Suprapubic skin (tissue), 4 donors: ENCODE results near the gene EFCAB6.

Source experiments
- CTCF ChIP-seq, 2 donors: fragments of 200-600 bp in 1 of 2; fragments of 450-650 bp in 1 of 2; sonication (generic) in 1 of 2; IDR thresholded peaks; one replicate each; pipeline ENCODE4 v1.5.1; 2016 to 2019; ENCODE audit warnings: antibody characterized with exemption in 2 of 2, mild to moderate bottlenecking in 1 of 2, moderate library complexity in 1 of 2
- EP300 ChIP-seq: sonication (generic); formaldehyde crosslinking; IDR thresholded peaks from one replicate; pipeline ENCODE4 v1.6.1; 2017; ENCODE audit warnings: antibody characterized with exemption
- POLR2AphosphoS5 ChIP-seq, 3 donors: sonication (generic); formaldehyde crosslinking; IDR thresholded peaks; one replicate each; pipeline ENCODE4 v1.6.1; 2017; ENCODE audit warnings: antibody characterized with exemption in 3 of 3

- no peak for TF ChIP-seq POLR2AphosphoS5 (IDR thresholded peaks at IDR 0.05)
- TF ChIP-seq CTCF (IDR thresholded peaks at IDR 0.05), result no peak
- TF ChIP-seq EP300, result no peak
Measured at GRCh38 chr22:43658823-43659222, 153.3 kb downstream of the EFCAB6 start.
